ENCODE results near the gene ZNF692.
"Not testable (repeated sequence)": the region's sequence is repeated elsewhere in the genome, so short reads cannot be mapped to it uniquely, and the experiment has no call there.

Gene ZNF692

GRCh38 chr1:248858891-248859889 lies at the start of gene ZNF692:
TSS of gene ZNF692 (minus strand) at chr1:248859085. CDS start at chr1:248858309, 776 bp downstream.
- DNase-seq: peak; percentile 93

GRCh38 chr1:248906753-248907661 lies 48.1 kb upstream of the ZNF692 start:
- no peak for DNase-seq

GRCh38 chr1:248906009-248906752 lies 47.3 kb upstream of the ZNF692 start, which contains the start of gene PGBD2:
TSS of gene PGBD2 (plus strand) at chr1:248906235. CDS start at chr1:248913863, 7,628 bp downstream.
- DNase-seq: peak; percentile 82

GRCh38 chr1:248905662-248906008 lies 46.8 kb upstream of the ZNF692 start:
- DNase-seq: no peak

- DNase-seq: no peak
Measured at GRCh38 chr1:248904437-248905216, 45.7 kb upstream of the ZNF692 start.

- DNase-seq: no peak
Measured at GRCh38 chr1:248901578-248901977, 42.7 kb upstream of the ZNF692 start.

- no peak for DNase-seq
Measured at GRCh38 chr1:248900637-248901036, 41.8 kb upstream of the ZNF692 start.

GRCh38 chr1:248897412-248898337 lies 38.8 kb upstream of the ZNF692 start:
- no peak for DNase-seq

- DNase-seq: no peak
Measured at GRCh38 chr1:248894837-248895236, 36.0 kb upstream of the ZNF692 start.

GRCh38 chr1:248892590-248892989 lies 33.7 kb upstream of the ZNF692 start:
- no peak for DNase-seq

- no peak for DNase-seq
Measured at GRCh38 chr1:248891758-248892157, 32.9 kb upstream of the ZNF692 start.

GRCh38 chr1:248890549-248891498 lies 31.9 kb upstream of the ZNF692 start:
- DNase-seq: no peak

- not testable (repeated sequence) for DNase-seq
Measured at GRCh38 chr1:248889914-248890243, 31.0 kb upstream of the ZNF692 start.

- no peak for DNase-seq
Measured at GRCh38 chr1:248886237-248886895, 27.5 kb upstream of the ZNF692 start.

- DNase-seq: no peak
Measured at GRCh38 chr1:248885646-248886045, 26.8 kb upstream of the ZNF692 start.

GRCh38 chr1:248884632-248885295 lies 25.9 kb upstream of the ZNF692 start:
- no peak for DNase-seq

GRCh38 chr1:248882427-248882826 lies 23.5 kb upstream of the ZNF692 start:
- DNase-seq: not testable (repeated sequence)

GRCh38 chr1:248881261-248881660 lies 22.4 kb upstream of the ZNF692 start:
- no peak for DNase-seq
